Activated naive CD8-positive, alpha-beta T cell (primary cell): Measurements from ENCODE around the gene COL27A1.

Experiments
- H3K27ac Mint-ChIP-seq: one replicate; pipeline ENCODE4 v1.8.0; 2021; ENCODE audit warnings: mixed read lengths
- H3K27me3 Mint-ChIP-seq: one replicate; pipeline ENCODE4 v1.8.0; 2021; ENCODE audit warnings: mixed read lengths
- H3K36me3 Mint-ChIP-seq: one replicate; pipeline ENCODE4 v1.8.0; 2021; ENCODE audit warnings: mixed read lengths
- H3K4me1 Mint-ChIP-seq: one replicate; pipeline ENCODE4 v1.8.0; 2021; ENCODE audit warnings: low read depth, mixed read lengths
- H3K4me3 Mint-ChIP-seq: one replicate; pipeline ENCODE4 v1.8.0; 2021; ENCODE audit warnings: mild to moderate bottlenecking, mixed read lengths
- H3K9me3 Mint-ChIP-seq: one replicate; pipeline ENCODE4 v1.8.0; 2021; ENCODE audit warnings: low read depth, mixed read lengths

COL27A1 gene

DNA sequence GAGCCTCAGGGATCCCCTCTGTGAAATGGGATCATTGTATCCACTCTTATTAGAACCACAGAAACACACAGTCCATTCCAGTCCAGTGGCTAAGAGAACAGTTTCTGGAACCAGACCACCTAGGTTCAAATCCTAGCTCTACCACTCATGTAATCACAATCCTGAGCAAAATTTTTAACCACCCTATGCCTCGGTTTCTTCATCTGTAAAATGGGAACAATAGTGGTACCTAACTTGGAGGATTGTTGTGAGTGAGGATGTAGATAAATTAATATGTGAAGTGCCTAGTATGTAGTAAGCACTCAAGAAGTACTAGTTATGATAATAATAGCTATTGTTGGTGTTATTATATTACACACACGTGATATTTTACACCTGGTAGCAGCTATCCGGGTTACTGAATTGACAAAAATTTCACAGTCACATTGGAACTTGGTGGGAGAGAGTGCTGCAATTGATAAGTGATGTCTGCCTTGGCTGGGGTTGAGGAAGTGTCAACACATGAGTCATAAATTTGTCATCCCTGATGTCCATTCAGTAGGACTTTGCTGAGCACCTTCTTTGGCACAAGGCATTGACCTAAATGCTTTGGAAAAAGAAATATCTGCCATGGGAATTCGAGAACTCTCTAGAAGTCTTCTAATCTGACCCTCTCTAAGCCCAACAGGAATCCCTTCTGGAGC, 68.4 kb downstream of the COL27A1 start:
- Mint-ChIP-seq H3K27me3 (no peaks in the 10 kb centered on the region), H3K36me3 (no peaks in the 10 kb centered on the region), H3K4me1 (no peaks in the 10 kb centered on the region), H3K9me3 (no peaks in the 10 kb centered on the region), H3K27ac (no peak overlapping the region), H3K4me3 (no peak overlapping the region)

DNA sequence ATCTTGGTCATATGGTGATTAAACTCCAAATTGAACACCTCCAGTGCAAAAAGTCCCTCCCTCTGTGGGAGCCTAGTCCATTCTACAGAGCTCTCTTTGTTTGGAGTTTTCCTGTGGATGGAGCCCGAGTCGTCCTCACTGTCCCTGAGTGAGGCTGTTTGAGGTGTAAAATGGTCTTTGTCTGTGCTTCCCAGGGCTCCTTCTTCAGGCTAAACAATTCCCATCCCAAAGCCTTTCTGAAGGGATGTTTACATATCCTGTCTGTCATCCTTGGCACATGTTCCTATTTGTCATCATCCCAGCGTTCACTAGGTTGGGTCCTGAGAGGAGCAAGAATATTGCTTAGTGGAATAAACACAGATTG, 68.9 kb downstream of the COL27A1 start:
- Mint-ChIP-seq H3K4me1 (no peaks in the 10 kb centered on the region), H3K27me3 (no peaks in the 10 kb centered on the region), H3K36me3 (no peaks in the 10 kb centered on the region), H3K27ac (no peak overlapping the region), H3K9me3 (no peaks in the 10 kb centered on the region), H3K4me3 (no peak overlapping the region)

DNA sequence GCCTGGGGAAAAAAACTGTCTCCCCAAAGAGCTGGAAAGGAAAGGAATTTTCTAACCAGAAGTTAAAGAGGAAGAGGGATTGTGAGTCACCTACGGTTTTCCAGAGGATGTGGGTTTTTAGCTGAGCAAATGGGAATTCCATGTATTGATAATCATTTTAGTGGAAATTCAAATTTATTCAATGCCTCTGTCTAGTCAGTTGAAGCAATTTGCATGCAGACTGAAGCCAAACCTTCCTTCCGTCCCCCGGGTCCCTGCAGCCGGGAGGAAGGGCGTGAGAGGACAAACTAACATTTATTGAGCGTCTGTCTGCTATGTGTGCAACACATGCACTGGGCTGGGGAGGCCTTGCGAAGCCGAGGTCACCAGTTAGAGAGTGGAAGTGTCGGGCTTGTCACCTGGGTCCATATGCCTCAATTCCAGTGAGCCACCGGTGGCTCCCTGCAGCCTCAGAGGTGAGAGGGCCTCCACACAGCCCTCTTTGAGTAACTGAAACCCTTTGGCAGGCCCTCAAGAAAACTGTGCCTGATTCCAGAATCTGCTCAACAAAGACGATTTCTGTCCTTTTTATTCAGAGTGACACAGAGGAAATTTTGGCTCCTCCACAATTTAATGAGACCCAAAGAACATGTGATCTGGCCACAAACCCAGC, 70.3 kb downstream of the COL27A1 start:
- Mint-ChIP-seq H3K27ac (no peak overlapping the region), H3K9me3 (no peaks in the 10 kb centered on the region), H3K36me3 (no peaks in the 10 kb centered on the region), H3K4me3 (no peak overlapping the region), H3K4me1 (no peaks in the 10 kb centered on the region), H3K27me3 (no peaks in the 10 kb centered on the region)

DNA sequence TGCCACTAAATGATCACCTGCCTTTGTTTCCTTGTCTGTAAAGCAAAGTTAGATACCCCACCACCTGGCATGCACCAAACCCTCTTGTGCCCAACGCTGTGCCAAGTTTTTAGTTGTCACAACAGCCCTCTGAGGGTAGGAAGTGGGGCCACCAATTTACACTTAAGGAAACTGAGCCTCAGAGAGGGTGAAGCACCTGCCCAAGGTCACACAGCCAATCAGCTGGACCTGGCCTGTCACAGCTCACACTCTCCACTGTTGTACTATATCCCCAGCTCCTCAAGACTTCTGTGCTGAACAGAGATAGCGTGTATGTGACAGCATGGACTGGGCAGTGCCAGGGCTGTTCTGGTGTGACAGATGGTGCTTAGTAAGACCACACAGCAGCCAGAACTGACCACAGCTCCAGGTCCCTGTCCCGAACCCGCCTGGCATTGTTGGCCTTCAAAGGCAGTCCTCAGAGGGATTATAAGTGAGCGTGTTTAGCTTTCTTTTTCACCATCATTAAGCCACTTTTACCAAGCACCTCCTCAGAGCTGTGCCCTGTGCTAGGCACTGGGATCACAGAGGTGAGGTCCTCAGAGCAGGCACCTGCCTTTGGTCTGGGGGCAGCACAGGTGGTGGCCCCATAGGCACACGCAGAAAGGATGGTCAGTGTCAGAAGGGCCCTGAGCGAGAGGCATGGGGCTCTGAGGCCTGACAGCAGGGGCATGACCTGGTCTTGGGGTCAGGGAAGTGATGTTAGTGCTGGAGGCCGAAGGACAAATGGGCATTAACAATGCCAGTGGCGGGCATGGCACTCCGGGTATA, 71.1 kb downstream of the COL27A1 start:
- no peaks in the 10 kb centered on the region for H3K4me1 Mint-ChIP-seq
- no peak overlapping the region for H3K4me3 Mint-ChIP-seq
- H3K36me3 Mint-ChIP-seq = no peaks in the 10 kb centered on the region
- H3K9me3 Mint-ChIP-seq = no peaks in the 10 kb centered on the region
- no peak overlapping the region for H3K27ac Mint-ChIP-seq
- H3K27me3 Mint-ChIP-seq = no peaks in the 10 kb centered on the region

DNA sequence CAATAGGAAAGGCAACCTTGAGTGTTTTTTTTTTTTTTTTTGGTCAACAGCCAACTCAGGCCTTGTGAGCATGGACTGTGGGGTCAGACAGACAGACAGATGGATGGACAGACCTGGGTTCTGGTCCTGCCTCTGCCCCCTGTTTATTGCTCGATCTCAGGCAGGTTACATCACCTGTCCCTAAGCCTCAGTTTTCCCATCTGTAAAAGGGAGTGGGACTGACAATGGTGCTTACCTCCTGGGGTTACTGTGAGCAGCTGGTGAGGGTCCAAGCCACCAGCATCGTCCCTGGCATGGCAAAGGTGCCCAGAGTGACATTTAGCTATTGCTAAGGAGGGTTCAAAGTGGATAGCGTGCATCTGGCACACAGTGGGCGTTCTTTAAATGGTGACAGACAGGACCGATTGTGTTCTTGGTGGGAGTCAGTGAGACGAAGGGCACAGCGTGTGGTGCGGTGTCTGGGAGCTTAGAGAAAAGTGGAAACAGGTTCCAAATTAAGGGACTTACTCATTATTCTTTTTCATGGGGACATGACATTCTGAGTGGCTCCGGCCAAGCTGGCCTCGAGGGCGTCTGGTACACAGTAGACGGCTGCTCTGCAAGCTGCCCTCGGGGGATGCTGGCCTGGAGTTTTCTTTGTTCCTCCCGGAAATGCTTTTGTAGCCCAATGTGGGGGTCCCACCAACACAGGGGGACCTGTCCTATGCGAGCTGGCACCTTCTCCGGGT, 72.1 kb downstream of the COL27A1 start:
- Mint-ChIP-seq H3K27me3 (no peaks in the 10 kb centered on the region), H3K27ac (no peak overlapping the region), H3K36me3 (no peaks in the 10 kb centered on the region), H3K4me1 (no peaks in the 10 kb centered on the region), H3K4me3 (no peak overlapping the region), H3K9me3 (no peaks in the 10 kb centered on the region)

DNA sequence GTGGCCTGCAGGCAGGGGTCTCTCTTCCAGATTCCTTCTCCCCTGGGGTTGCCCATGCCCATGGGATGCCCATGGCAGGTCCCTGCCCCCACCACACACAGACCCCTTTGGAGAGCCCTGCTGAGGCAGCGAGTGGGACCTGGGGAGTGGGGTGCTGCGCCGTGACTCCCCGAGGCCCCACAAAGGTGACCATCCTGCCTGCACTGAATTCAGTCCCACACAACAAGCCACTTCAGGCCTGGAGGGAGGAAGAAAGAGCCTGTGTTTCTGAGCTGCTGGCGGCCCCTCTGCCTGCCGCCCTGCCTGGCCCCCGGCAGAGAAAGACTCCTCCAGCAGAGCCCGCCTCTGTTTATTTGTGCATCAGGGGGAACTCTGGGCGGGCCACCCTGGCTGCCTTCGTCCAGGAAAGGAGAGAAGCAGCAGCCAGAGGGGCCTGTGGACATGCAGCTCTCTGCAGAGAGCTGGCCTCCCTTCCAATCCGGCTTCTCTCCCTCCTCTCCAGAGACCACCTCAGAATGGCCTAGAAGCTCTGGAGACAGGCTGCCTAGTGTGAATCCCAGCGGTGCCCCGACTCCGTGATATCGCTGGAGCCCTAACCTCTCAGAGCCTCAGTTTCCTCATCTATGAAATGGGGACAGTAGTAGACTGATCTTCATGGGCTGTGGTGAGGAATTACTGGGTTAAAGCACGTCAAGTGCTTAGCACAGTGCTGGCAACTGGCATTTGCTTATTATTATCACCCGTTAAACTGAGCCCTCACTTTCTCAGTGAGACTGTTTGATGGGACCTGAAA, 72.9 kb downstream of the COL27A1 start:
- Mint-ChIP-seq H3K4me3 (no peak overlapping the region), H3K27me3 (no peaks in the 10 kb centered on the region), H3K9me3 (no peaks in the 10 kb centered on the region), H3K27ac (no peak overlapping the region), H3K36me3 (no peaks in the 10 kb centered on the region), H3K4me1 (no peaks in the 10 kb centered on the region)

DNA sequence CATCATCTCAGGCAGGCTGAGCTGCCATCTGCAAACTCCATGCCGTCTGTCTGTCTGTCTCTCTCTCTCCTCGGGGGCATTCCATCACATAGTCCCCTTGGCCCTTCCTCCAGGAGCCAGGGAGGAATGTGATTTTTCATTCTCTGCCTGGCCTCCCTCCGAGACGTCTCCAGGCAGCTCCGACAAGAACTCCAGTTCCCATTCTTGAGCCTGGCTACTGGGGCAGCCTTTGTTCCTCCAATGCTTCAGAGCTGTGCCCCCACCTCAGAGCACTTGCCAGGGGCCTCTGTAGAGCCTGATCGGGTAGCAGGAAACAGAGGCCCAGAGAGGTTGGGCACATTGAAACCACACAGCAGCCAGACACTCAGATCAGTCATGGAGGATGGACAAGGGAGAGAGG, 74.0 kb downstream of the COL27A1 start:
- no peaks in the 10 kb centered on the region for H3K9me3 Mint-ChIP-seq
- H3K27me3 Mint-ChIP-seq = no peaks in the 10 kb centered on the region
- H3K27ac Mint-ChIP-seq = no peak overlapping the region
- H3K4me3 Mint-ChIP-seq = no peak overlapping the region
- no peaks in the 10 kb centered on the region for H3K36me3 Mint-ChIP-seq
- H3K4me1 Mint-ChIP-seq = no peaks in the 10 kb centered on the region

DNA sequence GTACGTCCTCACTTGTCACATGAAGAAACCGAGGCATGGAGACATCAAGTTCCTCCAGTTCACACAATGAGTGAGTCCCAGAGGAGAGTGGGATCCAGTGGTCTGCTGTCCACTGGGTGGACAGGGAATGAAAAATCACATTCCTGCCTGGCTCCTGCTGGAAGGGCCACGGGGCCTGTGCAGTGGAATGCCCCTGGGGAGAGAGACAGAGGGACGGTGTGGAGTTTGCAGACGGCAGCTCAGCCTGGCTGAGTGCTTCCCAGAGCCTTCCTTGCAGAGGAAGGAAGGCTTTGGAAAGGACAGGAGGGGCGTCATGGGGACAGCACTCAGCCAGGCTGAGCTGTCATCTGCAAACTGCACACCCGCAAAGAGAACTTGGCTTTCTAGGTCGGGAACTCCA, 74.7 kb downstream of the COL27A1 start:
- no peak overlapping the region for H3K4me3 Mint-ChIP-seq

DNA sequence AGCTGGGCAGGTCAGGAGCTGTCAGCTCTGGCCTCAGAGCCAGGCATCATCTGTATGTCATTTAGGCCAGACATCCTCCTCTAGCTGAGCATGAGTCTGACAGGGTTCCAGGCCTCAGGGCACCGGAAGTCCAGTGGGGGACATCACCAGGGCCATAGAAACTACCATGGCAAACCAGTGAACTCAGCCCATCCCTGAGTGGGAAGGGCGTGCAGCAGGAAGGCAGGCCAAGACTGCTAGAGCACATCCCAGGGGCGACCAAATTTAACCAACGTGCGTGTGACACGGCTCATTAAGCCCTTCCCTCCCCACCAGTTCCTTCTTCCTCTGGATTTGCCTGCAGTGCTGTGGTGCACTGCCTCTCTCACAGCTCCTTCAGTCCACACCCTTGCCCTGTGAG, 75.9 kb downstream of the COL27A1 start:
- peaks cover 2% of the 10 kb centered on the region for H3K4me1 Mint-ChIP-seq
- H3K27ac Mint-ChIP-seq = no peak overlapping the region
- H3K36me3 Mint-ChIP-seq = no peaks in the 10 kb centered on the region
- H3K27me3 Mint-ChIP-seq = peaks cover 2% of the 10 kb centered on the region
- H3K9me3 Mint-ChIP-seq = no peaks in the 10 kb centered on the region
- no peak overlapping the region for H3K4me3 Mint-ChIP-seq

More for the DNA sequence above, 74.7 kb downstream of the COL27A1 start:
- Mint-ChIP-seq H3K36me3 (no peaks in the 10 kb centered on the region), H3K27me3 (no peaks in the 10 kb centered on the region), H3K27ac (no peak overlapping the region), H3K9me3 (no peaks in the 10 kb centered on the region), H3K4me1 (no peaks in the 10 kb centered on the region)

DNA sequence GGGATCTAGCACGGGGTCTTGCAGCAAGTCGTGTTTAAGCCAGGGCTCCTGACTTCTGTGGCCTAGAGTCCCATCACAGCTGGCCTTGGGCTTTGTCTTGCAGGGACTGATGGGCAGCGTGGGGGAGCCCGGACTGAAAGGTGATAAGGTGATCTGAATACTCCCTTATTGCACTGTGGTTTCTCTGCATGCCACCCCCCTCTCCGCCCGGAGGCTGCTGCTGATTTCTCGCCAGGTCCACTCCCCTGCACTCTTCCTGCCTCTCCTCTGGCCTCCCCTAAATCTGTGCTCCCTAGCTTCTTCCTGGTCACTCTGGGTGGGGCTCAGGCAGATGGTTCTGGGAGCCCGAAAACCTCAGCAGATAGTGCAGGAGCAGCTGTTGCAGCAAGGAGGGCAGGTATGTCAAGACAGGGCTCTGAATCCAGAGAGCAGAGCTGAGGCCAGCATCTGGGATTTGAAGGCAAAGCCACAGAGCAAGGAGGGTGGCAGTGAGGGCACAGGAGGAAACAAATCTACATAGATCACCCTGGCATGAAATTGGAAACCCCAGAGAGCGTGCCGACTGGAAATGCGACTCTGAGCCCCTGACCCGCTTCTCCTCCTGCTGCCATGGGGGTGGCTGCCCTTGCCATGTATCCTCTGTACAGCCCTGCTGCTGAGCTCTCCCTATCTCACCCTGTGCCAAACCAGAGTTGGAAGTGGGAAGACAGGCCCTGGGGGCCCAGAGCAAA, 76.5 kb downstream of the COL27A1 start:
- Mint-ChIP-seq H3K4me1 (peaks cover 2% of the 10 kb centered on the region), H3K9me3 (no peaks in the 10 kb centered on the region), H3K27ac (no peak overlapping the region), H3K36me3 (no peaks in the 10 kb centered on the region), H3K4me3 (no peak overlapping the region), H3K27me3 (peaks cover 2% of the 10 kb centered on the region)

DNA sequence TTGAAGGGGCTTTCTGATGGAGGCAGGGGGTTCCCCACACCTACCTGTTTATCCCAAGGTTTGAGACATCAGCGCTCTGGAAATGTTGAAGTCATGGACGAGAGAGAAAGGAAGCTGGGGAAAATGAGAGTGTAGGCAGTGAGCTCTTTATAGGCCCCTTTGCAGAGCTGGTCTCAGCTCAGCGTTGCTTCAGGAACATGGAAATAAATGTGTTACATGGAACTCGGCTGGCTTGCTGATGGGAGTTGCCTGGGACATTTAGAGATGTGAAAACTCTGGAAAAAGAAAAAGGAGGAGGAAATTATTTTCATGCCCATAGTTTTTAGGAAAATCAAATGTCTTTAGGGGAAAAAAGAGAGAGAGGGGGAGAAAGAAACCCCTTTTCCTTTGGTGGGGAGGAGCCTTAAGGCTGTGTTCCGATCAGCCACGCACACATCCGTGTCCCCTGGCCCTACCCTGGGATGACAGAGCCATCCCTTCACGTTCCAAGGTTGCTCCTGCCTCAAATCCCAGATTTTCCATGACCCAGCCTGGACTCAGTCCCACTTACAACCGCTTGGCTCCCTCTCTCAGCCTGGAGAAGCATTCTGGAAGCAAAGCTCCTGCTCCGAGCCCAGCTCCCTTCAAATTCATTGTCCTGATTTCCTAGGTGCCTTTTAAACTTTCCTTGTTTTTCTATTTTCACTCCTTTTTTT, 78.3 kb downstream of the COL27A1 start:
- no peak overlapping the region for H3K27ac Mint-ChIP-seq
- H3K9me3 Mint-ChIP-seq = no peaks in the 10 kb centered on the region
- H3K27me3 Mint-ChIP-seq = peaks cover 2% of the 10 kb centered on the region
- peaks cover 2% of the 10 kb centered on the region for H3K4me1 Mint-ChIP-seq
- no peak overlapping the region for H3K4me3 Mint-ChIP-seq
- no peaks in the 10 kb centered on the region for H3K36me3 Mint-ChIP-seq

DNA sequence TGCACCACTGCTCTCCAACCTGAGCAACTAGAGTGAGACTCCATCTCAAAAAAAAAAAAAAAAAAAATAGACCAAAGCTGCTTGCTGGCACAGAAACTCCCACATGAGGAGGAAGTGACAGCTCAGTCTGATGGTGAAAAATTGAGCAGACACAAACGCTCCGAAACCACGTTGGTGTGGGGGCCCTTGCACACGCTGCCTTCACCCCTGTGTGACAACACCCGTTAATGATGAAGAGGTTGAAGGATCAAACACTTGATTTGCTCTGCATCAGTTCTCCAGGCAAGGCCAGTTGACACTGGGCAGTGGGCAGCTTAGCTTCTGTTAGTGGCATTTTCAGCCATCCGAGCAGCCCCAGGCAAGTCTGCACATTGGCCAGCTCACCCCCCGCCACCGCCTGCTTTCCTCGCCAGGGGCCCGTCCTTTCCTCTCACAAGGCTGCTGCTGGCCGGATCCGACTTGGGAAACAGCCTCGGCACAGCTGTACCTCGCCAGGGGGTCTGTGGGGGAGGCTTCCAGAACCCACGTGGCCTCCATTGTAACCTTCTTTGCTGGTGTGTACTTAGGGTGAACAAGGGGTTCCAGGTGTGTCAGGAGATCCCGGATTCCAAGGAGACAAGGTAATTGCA, 79.8 kb downstream of the COL27A1 start:
- Mint-ChIP-seq H3K9me3 (no peaks in the 10 kb centered on the region), H3K4me1 (peaks cover 2% of the 10 kb centered on the region), H3K4me3 (no peak overlapping the region), H3K36me3 (no peaks in the 10 kb centered on the region), H3K27ac (no peak overlapping the region), H3K27me3 (peaks cover 2% of the 10 kb centered on the region)
